HL-60 (cell line): ENCODE data around the gene RAPGEF4.

Source experiments
- CTCF ChIP-seq: IDR thresholded peaks from one replicate; pipeline ENCODE4 v1.5.1; 2011; ENCODE audit warnings: low read length, control low read depth, inconsistent platforms; ENCODE audit not compliant: insufficient read depth
- TF ChIP-seq, protein P1 (sequence below): IDR thresholded peaks from 2 replicates; pipeline ENCODE4 v1.6.1; 2012; ENCODE audit warnings: low read depth; ENCODE audit not compliant: insufficient replicate concordance

DNA sequence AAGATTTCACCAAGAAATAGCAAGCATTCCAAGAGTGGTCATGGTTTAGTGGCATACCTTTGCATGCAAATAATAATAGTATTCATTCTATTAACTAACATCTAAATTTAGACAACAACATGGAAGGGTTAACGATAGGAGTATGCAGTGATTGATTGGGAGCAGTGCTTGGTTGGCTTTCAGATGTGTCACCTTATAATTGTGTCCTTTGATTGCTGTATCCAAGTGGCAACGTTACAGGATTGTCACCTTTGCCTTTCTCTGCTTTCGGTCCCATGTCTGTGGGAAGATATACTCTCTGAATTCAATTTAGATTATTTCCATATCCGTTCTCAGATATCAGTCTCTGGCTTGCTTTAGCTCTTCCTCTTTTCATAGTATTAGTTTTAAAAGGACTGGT, 187.2 kb downstream of the RAPGEF4 start:
- no peak for TF ChIP-seq CTCF
- TF ChIP-seq, protein P1, sequence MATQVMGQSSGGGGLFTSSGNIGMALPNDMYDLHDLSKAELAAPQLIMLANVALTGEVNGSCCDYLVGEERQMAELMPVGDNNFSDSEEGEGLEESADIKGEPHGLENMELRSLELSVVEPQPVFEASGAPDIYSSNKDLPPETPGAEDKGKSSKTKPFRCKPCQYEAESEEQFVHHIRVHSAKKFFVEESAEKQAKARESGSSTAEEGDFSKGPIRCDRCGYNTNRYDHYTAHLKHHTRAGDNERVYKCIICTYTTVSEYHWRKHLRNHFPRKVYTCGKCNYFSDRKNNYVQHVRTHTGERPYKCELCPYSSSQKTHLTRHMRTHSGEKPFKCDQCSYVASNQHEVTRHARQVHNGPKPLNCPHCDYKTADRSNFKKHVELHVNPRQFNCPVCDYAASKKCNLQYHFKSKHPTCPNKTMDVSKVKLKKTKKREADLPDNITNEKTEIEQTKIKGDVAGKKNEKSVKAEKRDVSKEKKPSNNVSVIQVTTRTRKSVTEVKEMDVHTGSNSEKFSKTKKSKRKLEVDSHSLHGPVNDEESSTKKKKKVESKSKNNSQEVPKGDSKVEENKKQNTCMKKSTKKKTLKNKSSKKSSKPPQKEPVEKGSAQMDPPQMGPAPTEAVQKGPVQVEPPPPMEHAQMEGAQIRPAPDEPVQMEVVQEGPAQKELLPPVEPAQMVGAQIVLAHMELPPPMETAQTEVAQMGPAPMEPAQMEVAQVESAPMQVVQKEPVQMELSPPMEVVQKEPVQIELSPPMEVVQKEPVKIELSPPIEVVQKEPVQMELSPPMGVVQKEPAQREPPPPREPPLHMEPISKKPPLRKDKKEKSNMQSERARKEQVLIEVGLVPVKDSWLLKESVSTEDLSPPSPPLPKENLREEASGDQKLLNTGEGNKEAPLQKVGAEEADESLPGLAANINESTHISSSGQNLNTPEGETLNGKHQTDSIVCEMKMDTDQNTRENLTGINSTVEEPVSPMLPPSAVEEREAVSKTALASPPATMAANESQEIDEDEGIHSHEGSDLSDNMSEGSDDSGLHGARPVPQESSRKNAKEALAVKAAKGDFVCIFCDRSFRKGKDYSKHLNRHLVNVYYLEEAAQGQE = no peak
